Endodermal cell (in vitro differentiated cells): Measurements from ENCODE around the gene RALGPS2. TPM values are rescaled to one million over a fixed set of nuclear protein-coding genes. Genes with fewer than 3 reads are reported as not detected.
A peak's percentile ranks its signal among the peaks of the same experiment; 100 is the strongest.

Source experiments
- DNase-seq: peaks from one replicate; pipeline ENCODE4 v3.0.0-alpha.2; 2017
- H3K27ac ChIP-seq: 2 replicates; pipeline ENCODE4 v1.5.1; 2013; ENCODE audit warnings: mild to moderate bottlenecking, low read depth, low read length, moderate library complexity
- H3K27me3 ChIP-seq: 2 replicates; pipeline ENCODE4 v1.6.1; 2013; ENCODE audit warnings: mild to moderate bottlenecking, low read length, moderate library complexity; ENCODE audit not compliant: insufficient read depth, control insufficient read depth, poor library complexity, severe bottlenecking
- H3K36me3 ChIP-seq: 2 replicates; pipeline ENCODE4 v1.7.0; 2013; ENCODE audit warnings: mild to moderate bottlenecking, low read length, moderate library complexity; ENCODE audit not compliant: control insufficient read depth, insufficient read depth
- H3K4me1 ChIP-seq: one replicate; pipeline ENCODE4 v1.7.0; 2013; ENCODE audit warnings: low read length; ENCODE audit not compliant: control insufficient read depth, insufficient read depth
- H3K4me3 ChIP-seq: 2 replicates; pipeline ENCODE4 v1.5.1; 2013; ENCODE audit warnings: mild to moderate bottlenecking, low read length, moderate library complexity
- H3K9ac ChIP-seq: 2 replicates; pipeline ENCODE4 v1.6.1; 2013; ENCODE audit warnings: mild to moderate bottlenecking, low read length, moderate library complexity; ENCODE audit not compliant: poor library complexity, severe bottlenecking; ENCODE audit errors: extremely low read depth
- H3K9me3 ChIP-seq: 2 replicates; pipeline ENCODE4 v1.6.1; 2013; ENCODE audit warnings: mild to moderate bottlenecking, low read length, moderate library complexity; ENCODE audit not compliant: control insufficient read depth
- H3K27ac Mint-ChIP-seq: 2 replicates; pipeline ENCODE4 v1.8.0; 2020; ENCODE audit warnings: mixed read lengths
- H3K27me3 Mint-ChIP-seq: 2 replicates; pipeline ENCODE4 v1.8.0; 2021; ENCODE audit warnings: mild to moderate bottlenecking, mixed read lengths; ENCODE audit not compliant: insufficient read depth
- H3K36me3 Mint-ChIP-seq: 2 replicates; pipeline ENCODE4 v1.8.0; 2020; ENCODE audit warnings: low read depth, mixed read lengths
- H3K4me1 Mint-ChIP-seq: 2 replicates; pipeline ENCODE4 v1.8.0; 2020; ENCODE audit warnings: mixed read lengths
- H3K4me3 Mint-ChIP-seq: 2 replicates; pipeline ENCODE4 v1.8.0; 2020; ENCODE audit warnings: mild to moderate bottlenecking, moderate library complexity, mixed read lengths
- H3K9me3 Mint-ChIP-seq: 2 replicates; pipeline ENCODE4 v1.8.0; 2020; ENCODE audit warnings: mild to moderate bottlenecking, mixed read lengths
- WGBS, 2 experiments: methylation state at CpG; one replicate each; pipeline versions ENCODE4 v1.1.5 to v1.1.7; 2013; ENCODE audit warnings: missing lambda C conversion rate in 2 of 2, mixed read lengths in 1 of 2; ENCODE audit not compliant: insufficient coverage in 1 of 2, insufficient read length in 1 of 2; 5-methylcytosine and 5-hydroxymethylcytosine counted together
- total RNA-seq, 2 donors: library from RNA; stranded (reverse); fragmentation: NEBNext Ultra II Directional in 1 of 2; extraction: Animal tissue kit (Norgen Biotek cat#: 25700) in 1 of 2; gene quantifications; 2 replicates in 1 of 2; 3 replicates in 1 of 2; pipeline ENCODE4 v1.2.1, GENCODE V29; 2021
- TF ChIP-seq, protein P1 (sequence below): fragments of 200-600 bp; sonication (generic); conservative IDR thresholded peaks from 2 replicates; pipeline ENCODE4 v1.5.0; 2021; ENCODE audit warnings: antibody characterized with exemption, mild to moderate bottlenecking

RALGPS2 gene
- total RNA-seq, 2 donors from 2014 or later = 56.6 to 73.1 TPM

DNA sequence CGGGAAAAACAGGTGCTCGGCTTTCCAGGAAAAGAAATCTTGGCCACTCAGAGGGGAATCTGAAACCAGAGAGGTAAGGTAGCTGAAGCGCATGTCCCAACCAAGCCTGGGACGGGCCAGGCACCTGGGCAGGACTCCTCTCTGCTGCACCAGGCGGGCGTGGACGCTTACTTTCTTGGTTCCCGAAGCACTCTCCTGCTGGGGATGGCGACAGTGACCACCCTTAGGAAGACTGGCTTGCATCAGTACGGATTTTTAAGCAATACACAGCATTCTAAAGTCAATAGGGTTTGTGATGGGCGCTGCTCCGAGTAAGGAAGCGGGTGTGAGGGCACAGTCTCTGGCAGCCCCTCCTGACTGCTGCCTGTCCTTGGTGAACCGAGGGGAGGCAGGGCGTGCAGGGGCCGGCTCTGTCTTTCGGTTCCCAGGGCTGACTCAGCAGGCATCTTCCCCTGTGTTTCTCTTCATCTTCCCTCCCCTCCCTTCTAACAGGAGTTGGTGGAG, 220.8 kb downstream of the RALGPS2 start:
- H3K9me3 ChIP-seq = no peaks in the 10 kb centered on the region
- H3K4me1 Mint-ChIP-seq = peaks cover 5% of the 10 kb centered on the region
- no peak overlapping the region for H3K4me3 ChIP-seq
- TF ChIP-seq, protein P1, sequence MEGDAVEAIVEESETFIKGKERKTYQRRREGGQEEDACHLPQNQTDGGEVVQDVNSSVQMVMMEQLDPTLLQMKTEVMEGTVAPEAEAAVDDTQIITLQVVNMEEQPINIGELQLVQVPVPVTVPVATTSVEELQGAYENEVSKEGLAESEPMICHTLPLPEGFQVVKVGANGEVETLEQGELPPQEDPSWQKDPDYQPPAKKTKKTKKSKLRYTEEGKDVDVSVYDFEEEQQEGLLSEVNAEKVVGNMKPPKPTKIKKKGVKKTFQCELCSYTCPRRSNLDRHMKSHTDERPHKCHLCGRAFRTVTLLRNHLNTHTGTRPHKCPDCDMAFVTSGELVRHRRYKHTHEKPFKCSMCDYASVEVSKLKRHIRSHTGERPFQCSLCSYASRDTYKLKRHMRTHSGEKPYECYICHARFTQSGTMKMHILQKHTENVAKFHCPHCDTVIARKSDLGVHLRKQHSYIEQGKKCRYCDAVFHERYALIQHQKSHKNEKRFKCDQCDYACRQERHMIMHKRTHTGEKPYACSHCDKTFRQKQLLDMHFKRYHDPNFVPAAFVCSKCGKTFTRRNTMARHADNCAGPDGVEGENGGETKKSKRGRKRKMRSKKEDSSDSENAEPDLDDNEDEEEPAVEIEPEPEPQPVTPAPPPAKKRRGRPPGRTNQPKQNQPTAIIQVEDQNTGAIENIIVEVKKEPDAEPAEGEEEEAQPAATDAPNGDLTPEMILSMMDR = no peak
- no peaks in the 10 kb centered on the region for H3K4me1 ChIP-seq
- 81 to 85% methylated on average over 16 to 17 of the region's 17 CpGs for WGBS, 2 experiments
- H3K27ac ChIP-seq = no peak overlapping the region
- DNase-seq = peak; percentile 72
- H3K27me3 ChIP-seq = no peaks in the 10 kb centered on the region
- H3K36me3 Mint-ChIP-seq = no peaks in the 10 kb centered on the region
- no peak overlapping the region for H3K4me3 Mint-ChIP-seq
- H3K27me3 Mint-ChIP-seq = no peaks in the 10 kb centered on the region
- no peaks in the 10 kb centered on the region for H3K36me3 ChIP-seq
- no peaks in the 10 kb centered on the region for H3K9me3 Mint-ChIP-seq
- H3K27ac Mint-ChIP-seq = no peak overlapping the region
- H3K9ac ChIP-seq = no peak overlapping the region

DNA sequence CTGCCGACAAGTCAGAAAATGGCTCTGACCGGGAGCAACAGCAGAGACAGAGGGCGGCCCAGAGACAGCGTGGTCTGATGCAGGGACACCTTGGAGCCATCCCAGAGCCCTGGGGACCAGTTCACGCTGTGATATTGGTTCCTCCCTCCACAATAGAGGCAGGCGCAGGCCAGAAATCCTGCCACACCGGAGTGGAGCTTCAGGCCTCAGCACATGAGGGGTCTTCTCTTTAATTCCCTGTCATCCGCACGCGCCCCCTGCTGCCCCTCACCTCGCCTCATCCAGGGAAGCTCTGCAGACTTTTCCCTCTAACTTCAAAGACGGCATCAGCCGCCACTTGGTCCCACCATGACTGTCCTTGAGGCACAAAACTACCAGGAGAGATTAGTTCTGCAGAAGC, 221.4 kb downstream of the RALGPS2 start:
- Histone ChIP-seq H3K4me1 (no peaks in the 10 kb centered on the region), H3K4me3 (no peak overlapping the region), H3K36me3 (no peaks in the 10 kb centered on the region), H3K9me3 (no peaks in the 10 kb centered on the region), H3K9ac (no peak overlapping the region), H3K27me3 (no peaks in the 10 kb centered on the region), H3K27ac (no peak overlapping the region)
- peak; percentile 54 for DNase-seq
- H3K27me3 Mint-ChIP-seq = no peaks in the 10 kb centered on the region
- no peaks in the 10 kb centered on the region for H3K9me3 Mint-ChIP-seq
- TF ChIP-seq, protein P1 = peak; percentile 10
- H3K4me1 Mint-ChIP-seq = peaks cover 7% of the 10 kb centered on the region
- no peak overlapping the region for H3K4me3 Mint-ChIP-seq
- 88 to 90% methylated on average over 4 to 13 of the region's 13 CpGs for WGBS, 2 experiments
- H3K27ac Mint-ChIP-seq = no peak overlapping the region
- H3K36me3 Mint-ChIP-seq = no peaks in the 10 kb centered on the region

DNA sequence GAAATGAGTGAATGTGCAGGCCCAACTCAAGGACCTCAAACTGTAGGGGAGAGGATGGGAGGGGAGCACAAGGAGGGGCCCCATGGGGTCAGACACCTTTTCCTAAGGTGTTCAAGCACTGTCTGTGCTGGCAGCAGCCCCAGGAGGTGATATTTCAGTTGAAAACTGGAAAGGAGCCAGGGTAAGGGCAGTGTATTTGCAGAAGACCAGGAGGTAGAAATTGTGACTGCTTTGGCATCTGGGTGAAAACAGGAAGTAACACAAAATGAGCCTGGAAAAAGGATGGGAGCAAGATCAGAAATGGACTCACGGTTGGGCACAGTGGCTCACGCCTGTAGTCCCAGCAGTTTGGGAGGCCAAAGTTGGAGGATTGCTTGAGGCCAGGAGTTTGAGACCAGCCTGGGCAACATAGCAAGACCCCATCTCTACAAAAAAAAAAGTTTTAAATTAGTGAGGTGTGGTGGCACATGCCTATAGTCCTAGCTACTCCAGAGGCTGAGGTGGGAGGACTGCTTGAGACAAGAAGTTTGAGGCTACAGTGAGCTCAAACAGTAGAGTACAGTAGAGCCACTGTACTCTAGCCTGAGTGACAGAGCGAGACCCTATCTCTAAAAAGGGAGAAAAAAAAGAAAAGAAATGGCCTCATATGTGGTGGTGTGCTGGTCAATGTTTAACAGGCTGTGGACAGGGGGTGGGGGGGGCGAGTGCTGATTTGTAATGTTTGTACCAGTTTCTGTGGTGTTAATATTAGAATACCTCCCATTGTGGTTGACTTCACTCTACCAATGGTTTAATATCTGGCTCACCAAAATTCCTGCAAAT, 222.0 kb downstream of the RALGPS2 start:
- Mint-ChIP-seq H3K27ac (no peak overlapping the region), H3K9me3 (no peaks in the 10 kb centered on the region), H3K27me3 (no peaks in the 10 kb centered on the region), H3K4me1 (peaks cover 7% of the 10 kb centered on the region), H3K36me3 (no peaks in the 10 kb centered on the region), H3K4me3 (no peak overlapping the region)
- Histone ChIP-seq H3K4me1 (no peaks in the 10 kb centered on the region), H3K4me3 (no peak overlapping the region), H3K36me3 (no peaks in the 10 kb centered on the region), H3K27ac (no peak overlapping the region), H3K27me3 (no peaks in the 10 kb centered on the region), H3K9me3 (no peaks in the 10 kb centered on the region), H3K9ac (no peak overlapping the region)
- no peak for DNase-seq
- TF ChIP-seq, protein P1 = no peak
- WGBS, 2 experiments = 88 to 94% methylated on average over 2 to 4 of the region's 4 CpGs
